Measurements from ENCODE around the gene ZSWIM7. TPM values are rescaled to one million over a fixed set of nuclear protein-coding genes. Genes with fewer than 3 reads are reported as not detected.
"Not testable (repeated sequence)": the region's sequence is repeated elsewhere in the genome, so short reads cannot be mapped to it uniquely, and the experiment has no call there.

The ZSWIM7 gene
- polyA plus RNA-seq, 2 donors: 13.9 to 15.6 TPM

GRCh38 chr17:16002708-16003260 lies 3.3 kb upstream of the ZSWIM7 start:
- Histone ChIP-seq H3K9me3 (ENCODE audit: control insufficient read depth in 2 of 2, insufficient read depth in 1 of 2, low read depth in 1 of 2, low read length in 1 of 2) (no peaks in the 10 kb centered on the region), H3K36me3 (ENCODE audit: control insufficient read depth in 2 of 2, insufficient read depth in 2 of 2, low read length in 1 of 2) (peaks cover 5 to 9% of the 10 kb centered on the region in 2 donors), H3K4me3 (ENCODE audit: low read depth in 1 of 2, low read length in 2 of 2) (no peak overlapping the region), H3K4me1 (ENCODE audit: control insufficient read depth in 2 of 2, insufficient read depth in 2 of 2, low read length in 1 of 2) (no peaks in the 10 kb centered on the region), H3K27me3 (ENCODE audit: control insufficient read depth in 1 of 2, insufficient read depth in 2 of 2, low read length in 2 of 2) (no peaks in the 10 kb centered on the region), H3K27ac (ENCODE audit: low read depth in 2 of 2, low read length in 1 of 2) (no peak overlapping the region)
- 91 to 92% methylated on average over 2 of the region's 2 CpGs for WGBS, 2 donors

GRCh38 chr17:16001226-16001897 lies 1.9 kb upstream of the ZSWIM7 start:
- Histone ChIP-seq H3K27ac (ENCODE audit: low read depth in 2 of 2, low read length in 1 of 2) (no peak overlapping the region), H3K9me3 (ENCODE audit: control insufficient read depth in 2 of 2, insufficient read depth in 1 of 2, low read depth in 1 of 2, low read length in 1 of 2) (no peaks in the 10 kb centered on the region), H3K4me3 (ENCODE audit: low read depth in 1 of 2, low read length in 2 of 2) (no peak overlapping the region), H3K36me3 (ENCODE audit: control insufficient read depth in 2 of 2, insufficient read depth in 2 of 2, low read length in 1 of 2) (peaks cover 5 to 9% of the 10 kb centered on the region in 2 donors), H3K27me3 (ENCODE audit: control insufficient read depth in 1 of 2, insufficient read depth in 2 of 2, low read length in 2 of 2) (no peaks in the 10 kb centered on the region), H3K4me1 (ENCODE audit: control insufficient read depth in 2 of 2, insufficient read depth in 2 of 2, low read length in 1 of 2) (no peaks in the 10 kb centered on the region)

DNA sequence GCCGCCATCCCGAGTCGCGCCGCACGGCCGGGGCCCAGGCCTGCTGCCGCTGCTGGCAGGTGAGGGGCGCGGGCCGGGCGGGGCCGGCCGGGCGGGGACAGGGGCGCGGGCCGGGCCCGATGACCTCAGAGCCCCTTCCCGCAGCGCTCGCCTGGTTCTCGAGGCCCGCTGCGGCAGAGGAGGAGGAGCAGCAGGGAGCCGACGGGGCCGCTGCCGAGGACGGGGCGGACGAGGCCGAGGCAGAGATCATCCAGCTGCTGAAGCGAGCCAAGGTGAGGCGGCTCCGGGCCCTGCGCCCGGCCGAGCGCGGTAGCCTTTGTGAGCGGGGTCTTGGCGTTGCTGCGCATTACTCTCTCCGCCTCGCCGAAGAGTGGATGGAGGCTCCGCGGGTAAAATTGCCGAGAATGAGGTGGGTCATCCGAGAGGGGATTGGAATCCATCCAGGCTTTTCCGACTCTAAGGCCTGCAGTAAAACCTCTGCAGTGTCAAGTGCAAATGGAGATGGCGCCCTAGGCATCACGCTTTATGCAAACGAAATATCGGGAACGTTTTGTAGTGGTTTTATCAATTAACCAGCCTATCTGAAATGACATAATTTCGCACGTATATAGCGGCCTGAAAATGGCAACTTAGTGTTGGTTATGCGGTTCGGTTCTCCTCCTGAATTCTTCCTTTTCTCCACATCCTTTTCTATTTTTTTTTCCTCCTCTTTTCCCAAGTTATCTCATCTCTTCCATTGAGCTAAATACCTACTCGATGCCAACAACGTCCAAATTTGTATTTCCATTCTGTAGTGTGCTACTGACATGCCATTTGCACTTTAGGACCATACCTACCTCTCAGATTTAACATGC lies 697 bp upstream of the ZSWIM7 start:
- H3K9me3 ChIP-seq (ENCODE audit: control insufficient read depth in 2 of 2, insufficient read depth in 1 of 2, low read depth in 1 of 2, low read length in 1 of 2): no peaks in the 10 kb centered on the region
- H3K27ac ChIP-seq (ENCODE audit: low read depth in 2 of 2, low read length in 1 of 2): peak overlapping the region; percentile 97 to 98
- H3K4me1 ChIP-seq (ENCODE audit: control insufficient read depth in 2 of 2, insufficient read depth in 2 of 2, low read length in 1 of 2): no peaks in the 10 kb centered on the region
- H3K27me3 ChIP-seq (ENCODE audit: control insufficient read depth in 1 of 2, insufficient read depth in 2 of 2, low read length in 2 of 2): no peaks in the 10 kb centered on the region
- peak overlapping the region; percentile 53 to 87 for H3K4me3 ChIP-seq (ENCODE audit: low read depth in 1 of 2, low read length in 2 of 2)
- peaks cover 5% of the 10 kb centered on the region in 2 donors for H3K36me3 ChIP-seq (ENCODE audit: control insufficient read depth in 2 of 2, insufficient read depth in 2 of 2, low read length in 1 of 2)
- 1% methylated on average over 44 to 64 of the region's 64 CpGs for WGBS, 2 donors

DNA sequence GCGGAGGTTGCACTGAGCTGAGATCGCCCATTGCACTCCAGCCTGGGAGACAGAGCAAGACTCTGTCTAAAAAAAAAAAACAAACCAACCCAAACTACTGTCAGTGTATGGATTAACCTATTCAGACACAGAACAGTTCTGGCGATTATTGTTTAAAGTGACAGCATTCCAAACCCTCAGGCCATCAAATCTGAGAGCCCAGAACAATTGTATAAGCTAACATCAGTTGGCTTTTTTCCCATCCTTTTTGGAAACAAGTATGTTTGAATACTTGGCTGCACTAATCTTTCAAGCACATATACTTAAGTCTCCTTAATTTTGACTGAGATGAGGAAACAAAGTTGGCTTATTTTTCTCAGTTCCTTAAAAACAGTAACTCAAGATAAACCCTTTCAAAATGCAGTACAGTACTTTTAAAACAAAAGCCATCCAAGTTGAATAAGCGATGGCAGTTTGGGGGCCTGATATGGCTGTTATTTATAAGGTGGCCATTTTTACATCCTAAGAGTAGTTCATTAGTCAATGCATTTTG lies 1.4 kb downstream of the ZSWIM7 start:
- Histone ChIP-seq H3K4me1 (ENCODE audit: control insufficient read depth in 2 of 2, insufficient read depth in 2 of 2, low read length in 1 of 2) (no peaks in the 10 kb centered on the region), H3K9me3 (ENCODE audit: control insufficient read depth in 2 of 2, insufficient read depth in 1 of 2, low read depth in 1 of 2, low read length in 1 of 2) (no peaks in the 10 kb centered on the region), H3K27ac (ENCODE audit: low read depth in 2 of 2, low read length in 1 of 2) (no peak overlapping the region), H3K36me3 (ENCODE audit: control insufficient read depth in 2 of 2, insufficient read depth in 2 of 2, low read length in 1 of 2) (no peaks in the 10 kb centered on the region), H3K4me3 (ENCODE audit: low read depth in 1 of 2, low read length in 2 of 2) (no peak overlapping the region), H3K27me3 (ENCODE audit: control insufficient read depth in 1 of 2, insufficient read depth in 2 of 2, low read length in 2 of 2) (no peaks in the 10 kb centered on the region)
- WGBS, 2 donors: 66 to 74% methylated on average over 4 of the region's 4 CpGs

DNA sequence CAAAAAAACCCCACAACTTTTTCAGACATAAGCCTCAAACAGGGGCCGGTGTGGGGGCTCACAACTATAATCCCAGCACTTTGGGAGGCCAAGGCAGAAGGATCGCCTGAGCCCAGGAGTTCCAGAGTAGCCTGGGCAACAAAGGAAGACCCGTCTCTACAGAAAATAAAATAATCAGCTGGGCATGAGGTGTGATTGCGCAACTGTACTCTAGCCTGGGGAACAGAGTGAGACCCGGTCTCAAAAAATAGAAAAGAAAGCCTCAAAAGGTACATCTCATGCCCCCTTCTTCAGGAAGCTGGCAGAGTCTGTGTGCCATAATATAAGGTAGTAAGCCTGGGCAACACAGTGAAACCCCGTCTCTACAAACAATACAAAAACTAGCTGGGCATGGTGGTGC lies 3.2 kb downstream of the ZSWIM7 start:
- H3K27me3 ChIP-seq (ENCODE audit: control insufficient read depth in 1 of 2, insufficient read depth in 2 of 2, low read length in 2 of 2): no peaks in the 10 kb centered on the region
- 79 to 82% methylated on average over 6 of the region's 6 CpGs for WGBS, 2 donors

GRCh38 chr17:15981646-15982580 lies 17.6 kb downstream of the ZSWIM7 start:
- no peak overlapping the region for H3K27ac ChIP-seq (ENCODE audit: low read depth in 2 of 2, low read length in 1 of 2)
- no peaks in the 10 kb centered on the region for H3K9me3 ChIP-seq (ENCODE audit: control insufficient read depth in 2 of 2, insufficient read depth in 1 of 2, low read depth in 1 of 2, low read length in 1 of 2)

More for the DNA sequence above, 3.2 kb downstream of the ZSWIM7 start:
- Histone ChIP-seq H3K9me3 (ENCODE audit: control insufficient read depth in 2 of 2, insufficient read depth in 1 of 2, low read depth in 1 of 2, low read length in 1 of 2) (no peaks in the 10 kb centered on the region), H3K27ac (ENCODE audit: low read depth in 2 of 2, low read length in 1 of 2) (no peak overlapping the region), H3K36me3 (ENCODE audit: control insufficient read depth in 2 of 2, insufficient read depth in 2 of 2, low read length in 1 of 2) (no peaks in the 10 kb centered on the region), H3K4me1 (ENCODE audit: control insufficient read depth in 2 of 2, insufficient read depth in 2 of 2, low read length in 1 of 2) (no peaks in the 10 kb centered on the region), H3K4me3 (ENCODE audit: low read depth in 1 of 2, low read length in 2 of 2) (no peak overlapping the region)

DNA sequence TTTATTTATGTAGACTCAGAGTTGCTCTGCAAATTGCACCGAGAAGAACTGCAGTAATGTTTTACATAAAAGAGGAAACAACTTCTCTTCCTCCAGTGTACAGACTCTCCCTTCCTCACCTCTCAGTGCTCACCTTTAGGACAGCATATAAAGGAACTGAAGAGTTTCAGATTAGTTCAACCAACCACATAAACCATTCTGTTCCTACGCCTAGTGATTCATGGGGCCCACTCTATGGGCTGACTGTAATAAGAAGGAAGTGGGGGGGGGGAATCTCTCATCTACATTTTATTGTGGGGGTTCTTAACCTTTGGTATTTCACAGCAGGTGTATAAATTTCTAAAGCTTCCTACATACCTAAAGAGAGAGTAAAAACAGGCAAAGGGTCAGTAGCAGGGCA lies 18.3 kb downstream of the ZSWIM7 start:
- Histone ChIP-seq H3K27ac (ENCODE audit: low read depth in 2 of 2, low read length in 1 of 2) (no peak overlapping the region), H3K36me3 (ENCODE audit: control insufficient read depth in 2 of 2, insufficient read depth in 2 of 2, low read length in 1 of 2) (peaks cover 7 to 13% of the 10 kb centered on the region in 2 donors), H3K9me3 (ENCODE audit: control insufficient read depth in 2 of 2, insufficient read depth in 1 of 2, low read depth in 1 of 2, low read length in 1 of 2) (no peaks in the 10 kb centered on the region), H3K27me3 (ENCODE audit: control insufficient read depth in 1 of 2, insufficient read depth in 2 of 2, low read length in 2 of 2) (no peaks in the 10 kb centered on the region), H3K4me1 (ENCODE audit: control insufficient read depth in 2 of 2, insufficient read depth in 2 of 2, low read length in 1 of 2) (no peaks in the 10 kb centered on the region), H3K4me3 (ENCODE audit: low read depth in 1 of 2, low read length in 2 of 2) (no peak overlapping the region)
- WGBS, 2 donors: 29 to 66% methylated on average over 2 of the region's 2 CpGs

More at GRCh38 chr17:15981646-15982580, 17.6 kb downstream of the ZSWIM7 start:
- Histone ChIP-seq H3K27me3 (ENCODE audit: control insufficient read depth in 1 of 2, insufficient read depth in 2 of 2, low read length in 2 of 2) (no peaks in the 10 kb centered on the region), H3K36me3 (ENCODE audit: control insufficient read depth in 2 of 2, insufficient read depth in 2 of 2, low read length in 1 of 2) (peaks cover 4 to 13% of the 10 kb centered on the region in 2 donors), H3K4me3 (ENCODE audit: low read depth in 1 of 2, low read length in 2 of 2) (no peak overlapping the region), H3K4me1 (ENCODE audit: control insufficient read depth in 2 of 2, insufficient read depth in 2 of 2, low read length in 1 of 2) (no peaks in the 10 kb centered on the region)
- WGBS, 2 donors: 75 to 79% methylated on average over 5 of the region's 5 CpGs

DNA sequence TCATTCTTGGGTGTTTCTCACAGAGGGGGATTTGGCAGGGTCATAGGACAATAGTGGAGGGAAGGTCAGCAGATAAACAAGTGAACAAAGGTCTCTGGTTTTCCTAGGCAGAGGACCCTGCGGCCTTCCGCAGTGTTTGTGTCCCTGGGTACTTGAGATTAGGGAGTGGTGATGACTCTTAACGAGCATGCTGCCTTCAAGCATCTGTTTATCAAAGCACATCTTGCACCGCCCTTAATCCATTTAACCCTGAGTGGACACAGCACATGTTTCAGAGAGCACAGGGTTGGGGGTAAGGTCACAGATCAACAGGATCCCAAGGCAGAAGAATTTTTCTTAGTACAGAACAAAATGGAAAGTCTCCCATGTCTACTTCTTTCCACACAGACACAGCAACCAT lies 20.5 kb downstream of the ZSWIM7 start:
- H3K9me3 ChIP-seq (ENCODE audit: control insufficient read depth in 2 of 2, insufficient read depth in 1 of 2, low read depth in 1 of 2, low read length in 1 of 2); H3K27me3 ChIP-seq (ENCODE audit: control insufficient read depth in 1 of 2, insufficient read depth in 2 of 2, low read length in 2 of 2); H3K4me1 ChIP-seq (ENCODE audit: control insufficient read depth in 2 of 2, insufficient read depth in 2 of 2, low read length in 1 of 2); H3K27ac ChIP-seq (ENCODE audit: low read depth in 2 of 2, low read length in 1 of 2); H3K4me3 ChIP-seq (ENCODE audit: low read depth in 1 of 2, low read length in 2 of 2): not testable (repeated sequence)
- peaks cover 7 to 14% of the 10 kb centered on the region in 2 donors for H3K36me3 ChIP-seq (ENCODE audit: control insufficient read depth in 2 of 2, insufficient read depth in 2 of 2, low read length in 1 of 2)
- WGBS, 2 donors: 80 to 86% methylated on average over 1 to 2 of the region's 4 CpGs

DNA sequence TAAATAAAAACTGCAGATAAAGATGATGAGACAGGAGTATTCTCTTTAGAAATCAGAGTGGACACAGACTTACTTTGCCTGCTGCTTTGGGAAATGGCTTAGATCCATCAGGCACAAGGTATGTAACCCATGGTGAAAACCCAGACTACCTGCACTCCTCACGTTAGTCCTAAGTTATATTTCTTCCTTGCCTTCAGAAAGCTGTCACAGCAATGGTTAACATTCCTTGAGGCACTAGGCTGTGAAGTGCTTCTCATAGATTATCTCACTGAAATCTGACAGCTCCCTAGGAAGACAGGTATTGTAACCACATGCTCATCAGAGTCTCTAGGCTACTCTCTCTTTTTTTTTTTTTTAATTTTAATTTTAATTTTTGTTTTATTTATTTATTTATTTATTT lies 20.9 kb downstream of the ZSWIM7 start:
- Histone ChIP-seq H3K27me3 (ENCODE audit: control insufficient read depth in 1 of 2, insufficient read depth in 2 of 2, low read length in 2 of 2) (no peaks in the 10 kb centered on the region), H3K36me3 (ENCODE audit: control insufficient read depth in 2 of 2, insufficient read depth in 2 of 2, low read length in 1 of 2) (peaks cover 7 to 14% of the 10 kb centered on the region in 2 donors), H3K9me3 (ENCODE audit: control insufficient read depth in 2 of 2, insufficient read depth in 1 of 2, low read depth in 1 of 2, low read length in 1 of 2) (no peaks in the 10 kb centered on the region), H3K27ac (ENCODE audit: low read depth in 2 of 2, low read length in 1 of 2) (no peak overlapping the region), H3K4me3 (ENCODE audit: low read depth in 1 of 2, low read length in 2 of 2) (no peak overlapping the region), H3K4me1 (ENCODE audit: control insufficient read depth in 2 of 2, insufficient read depth in 2 of 2, low read length in 1 of 2) (peaks cover 0 to 3% of the 10 kb centered on the region in 2 donors)
- WGBS, 2 donors: 79 to 82% methylated on average over 1 of the region's 1 CpG

All from esophagus (tissue), 2 donors.